GM21360 (cell line): ENCODE data around the gene ITPK1.
"Not testable (repeated sequence)": the region's sequence is repeated elsewhere in the genome, so short reads cannot be mapped to it uniquely, and the experiment has no call there.

Experiments used
- ATAC-seq: cut with Tn5 transposase; IDR thresholded peaks from one replicate; pipeline ENCODE4 v1.9.1; 2021; ENCODE audit warnings: mild to moderate bottlenecking, moderate library complexity; ENCODE audit not compliant: unreplicated experiment

Gene ITPK1

GRCh38 chr14:93105856-93106255 lies 9.9 kb downstream of the ITPK1 start:
- not testable (repeated sequence) for ATAC-seq

- no peak for ATAC-seq
Observed at GRCh38 chr14:93105362-93105761, 10.4 kb downstream of the ITPK1 start.

- ATAC-seq = no peak
Observed at GRCh38 chr14:93104961-93105360, 10.8 kb downstream of the ITPK1 start.

GRCh38 chr14:93103392-93104080 lies 12.2 kb downstream of the ITPK1 start:
- peak; percentile 69 for ATAC-seq

GRCh38 chr14:93102141-93102540 lies 13.6 kb downstream of the ITPK1 start:
- ATAC-seq = no peak

GRCh38 chr14:93101181-93101580 lies 14.5 kb downstream of the ITPK1 start:
- ATAC-seq = no peak

GRCh38 chr14:93100570-93100969 lies 15.2 kb downstream of the ITPK1 start:
- no peak for ATAC-seq

- no peak for ATAC-seq
Observed at GRCh38 chr14:93100100-93100499, 15.6 kb downstream of the ITPK1 start.

GRCh38 chr14:93099643-93100042 lies 16.1 kb downstream of the ITPK1 start:
- ATAC-seq = no peak

GRCh38 chr14:93099196-93099595 lies 16.5 kb downstream of the ITPK1 start:
- ATAC-seq = no peak

GRCh38 chr14:93096691-93097322 lies 18.9 kb downstream of the ITPK1 start:
- no peak for ATAC-seq

- no peak for ATAC-seq
Observed at GRCh38 chr14:93095742-93096510, 19.8 kb downstream of the ITPK1 start.

GRCh38 chr14:93094121-93094918 lies 21.4 kb downstream of the ITPK1 start:
- no peak for ATAC-seq

GRCh38 chr14:93092606-93093556 lies 22.8 kb downstream of the ITPK1 start:
- ATAC-seq = no peak

GRCh38 chr14:93091666-93092065 lies 24.1 kb downstream of the ITPK1 start:
- ATAC-seq = no peak

- no peak for ATAC-seq
Observed at GRCh38 chr14:93090826-93091555, 24.7 kb downstream of the ITPK1 start.

- no peak for ATAC-seq
Observed at GRCh38 chr14:93089521-93090269, 26.0 kb downstream of the ITPK1 start.

- no peak for ATAC-seq
Observed at GRCh38 chr14:93086441-93087055, 29.2 kb downstream of the ITPK1 start.
